GM18909 (cell line): ENCODE results near the gene TEX264.

Source experiments
- ATAC-seq: cut with Tn5 transposase; IDR thresholded peaks from one replicate; pipeline ENCODE4 v1.9.1; 2021; ENCODE audit warnings: mild to moderate bottlenecking; ENCODE audit not compliant: unreplicated experiment, poor library complexity

The TEX264 gene

DNA sequence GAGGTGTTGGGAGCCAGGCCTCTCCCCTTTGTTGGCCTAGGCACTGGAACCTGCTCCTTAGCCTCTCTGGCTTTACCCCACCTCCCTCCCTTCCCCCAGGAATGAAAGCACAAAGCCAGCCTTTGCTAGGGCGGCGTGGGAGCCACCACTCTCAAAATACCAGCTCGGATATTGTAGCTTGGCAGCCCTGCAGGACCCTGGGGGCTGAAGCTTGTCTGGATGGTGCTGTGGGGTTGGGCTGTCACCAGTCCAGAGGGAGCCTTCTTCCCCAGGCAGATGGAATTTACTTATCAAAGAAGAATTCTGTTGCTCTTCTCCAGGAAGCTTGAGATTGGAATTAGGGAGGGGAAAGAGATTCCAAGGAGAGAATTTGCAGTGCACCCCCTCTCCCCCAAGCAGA is 20.9 kb downstream of the TEX264 start:
- no peak for ATAC-seq

GRCh38 chr3:51692980-51693395 is 21.9 kb downstream of the TEX264 start:
- no peak for ATAC-seq

- ATAC-seq, result no peak
These were observed 25.9 kb downstream of the TEX264 start for GRCh38 chr3:51696954-51697353.

DNA sequence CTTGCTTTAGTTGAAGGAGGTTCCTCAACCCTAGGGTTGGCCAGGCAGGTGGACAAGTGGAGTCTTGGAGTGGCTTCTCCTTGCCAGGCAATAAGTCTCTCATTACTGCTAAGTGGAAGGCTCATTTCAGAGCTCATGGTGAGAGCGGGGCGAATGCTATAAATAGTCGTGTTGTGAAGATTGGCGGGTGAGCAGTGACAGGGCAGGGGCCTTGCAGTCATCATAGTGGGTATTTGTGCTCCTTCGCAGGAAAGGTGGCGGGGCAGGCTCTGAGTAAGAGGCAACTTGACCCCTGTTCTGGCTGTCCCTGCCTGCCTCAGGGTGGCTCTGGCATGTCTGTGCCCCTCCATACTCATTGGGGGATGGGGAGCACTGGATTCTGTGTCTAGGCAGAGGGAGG is 27.2 kb downstream of the TEX264 start:
- ATAC-seq, result no peak

- no peak for ATAC-seq
These were observed 29.4 kb downstream of the TEX264 start for GRCh38 chr3:51700403-51700802.

- no peak for ATAC-seq
These were observed 31.1 kb downstream of the TEX264 start for GRCh38 chr3:51702156-51702555.

GRCh38 chr3:51703068-51703760 is 32.2 kb downstream of the TEX264 start:
- no peak for ATAC-seq

DNA sequence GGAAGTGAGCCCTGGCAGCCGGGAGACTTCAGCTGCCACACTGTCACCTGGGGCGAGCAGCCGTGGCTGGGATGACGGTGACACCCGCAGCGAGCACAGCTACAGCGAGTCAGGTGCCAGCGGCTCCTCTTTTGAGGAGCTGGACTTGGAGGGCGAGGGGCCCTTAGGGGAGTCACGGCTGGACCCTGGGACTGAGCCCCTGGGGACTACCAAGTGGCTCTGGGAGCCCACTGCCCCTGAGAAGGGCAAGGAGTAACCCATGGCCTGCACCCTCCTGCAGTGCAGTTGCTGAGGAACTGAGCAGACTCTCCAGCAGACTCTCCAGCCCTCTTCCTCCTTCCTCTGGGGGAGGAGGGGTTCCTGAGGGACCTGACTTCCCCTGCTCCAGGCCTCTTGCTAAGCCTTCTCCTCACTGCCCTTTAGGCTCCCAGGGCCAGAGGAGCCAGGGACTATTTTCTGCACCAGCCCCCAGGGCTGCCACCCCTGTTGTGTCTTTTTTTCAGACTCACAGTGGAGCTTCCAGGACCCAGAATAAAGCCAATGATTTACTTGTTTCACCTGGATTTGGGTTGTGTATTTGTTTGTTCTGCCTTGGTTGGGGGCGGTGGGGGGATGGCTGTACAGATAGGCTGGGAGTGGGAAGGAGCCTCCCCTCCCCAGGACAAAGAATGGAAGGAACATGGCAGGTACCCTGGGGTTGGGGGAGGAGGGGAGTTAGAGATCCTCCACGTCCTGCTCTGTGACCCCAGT is 32.9 kb downstream of the TEX264 start:
- ATAC-seq, result no peak

DNA sequence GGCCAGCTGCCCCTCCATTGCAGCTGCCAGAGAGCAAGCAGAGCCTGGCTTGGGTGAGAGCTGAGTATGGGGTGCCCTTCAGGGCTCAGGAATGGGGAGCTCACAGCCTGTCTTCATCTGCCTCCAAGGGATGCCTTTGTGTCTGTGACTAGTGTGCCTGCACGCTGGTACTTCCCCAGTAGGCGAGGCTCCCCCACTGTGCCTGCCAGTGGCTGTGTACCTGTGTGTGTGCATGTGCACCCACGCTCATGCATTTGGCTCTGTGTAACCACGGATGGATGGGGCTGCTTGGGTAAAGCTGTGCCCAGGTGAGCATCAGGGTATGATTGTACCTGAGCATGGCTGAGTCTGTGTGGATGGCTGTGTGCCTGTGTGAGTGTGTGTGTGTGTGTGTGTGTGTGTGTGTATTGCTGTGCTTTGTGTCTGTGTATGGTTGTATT is 33.5 kb downstream of the TEX264 start:
- no peak for ATAC-seq

DNA sequence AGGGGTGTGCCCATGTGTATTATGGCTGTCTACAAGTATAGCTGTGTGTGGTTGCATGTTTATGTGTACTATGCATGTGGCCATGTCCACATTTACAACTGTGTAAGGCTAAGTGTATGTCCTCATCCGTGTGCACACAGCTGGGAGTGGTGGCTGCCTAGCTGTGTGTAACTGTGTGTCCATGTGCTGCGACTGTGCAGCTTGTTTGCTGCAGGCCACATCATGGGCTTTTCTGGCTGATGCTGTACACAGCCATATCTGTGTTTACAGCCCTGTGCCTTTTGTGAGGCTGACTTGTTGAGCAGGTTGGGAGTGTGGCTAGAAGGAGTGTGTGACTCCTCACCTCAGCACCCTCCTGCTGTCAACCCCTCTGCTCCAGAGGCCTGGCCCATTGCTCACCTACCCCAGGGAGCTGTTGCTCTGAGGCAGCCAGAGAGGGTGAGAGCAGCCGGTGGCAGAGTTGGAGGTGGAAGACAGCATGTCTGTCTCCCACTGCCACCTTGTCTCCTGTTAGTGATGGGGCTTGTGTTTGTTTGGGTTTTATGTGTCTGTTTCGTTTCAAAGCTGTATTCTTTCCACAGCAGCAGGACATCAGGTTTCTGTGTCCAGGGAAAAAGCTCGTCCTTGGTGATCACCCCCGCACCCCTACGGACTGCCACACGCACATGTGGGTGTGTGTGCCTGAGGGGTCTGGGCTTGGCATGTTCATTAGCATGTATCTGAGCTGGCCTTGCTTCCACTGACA is 34.4 kb downstream of the TEX264 start:
- no peak for ATAC-seq

- ATAC-seq, result no peak
These were observed 35.0 kb downstream of the TEX264 start for GRCh38 chr3:51706021-51706485.

DNA sequence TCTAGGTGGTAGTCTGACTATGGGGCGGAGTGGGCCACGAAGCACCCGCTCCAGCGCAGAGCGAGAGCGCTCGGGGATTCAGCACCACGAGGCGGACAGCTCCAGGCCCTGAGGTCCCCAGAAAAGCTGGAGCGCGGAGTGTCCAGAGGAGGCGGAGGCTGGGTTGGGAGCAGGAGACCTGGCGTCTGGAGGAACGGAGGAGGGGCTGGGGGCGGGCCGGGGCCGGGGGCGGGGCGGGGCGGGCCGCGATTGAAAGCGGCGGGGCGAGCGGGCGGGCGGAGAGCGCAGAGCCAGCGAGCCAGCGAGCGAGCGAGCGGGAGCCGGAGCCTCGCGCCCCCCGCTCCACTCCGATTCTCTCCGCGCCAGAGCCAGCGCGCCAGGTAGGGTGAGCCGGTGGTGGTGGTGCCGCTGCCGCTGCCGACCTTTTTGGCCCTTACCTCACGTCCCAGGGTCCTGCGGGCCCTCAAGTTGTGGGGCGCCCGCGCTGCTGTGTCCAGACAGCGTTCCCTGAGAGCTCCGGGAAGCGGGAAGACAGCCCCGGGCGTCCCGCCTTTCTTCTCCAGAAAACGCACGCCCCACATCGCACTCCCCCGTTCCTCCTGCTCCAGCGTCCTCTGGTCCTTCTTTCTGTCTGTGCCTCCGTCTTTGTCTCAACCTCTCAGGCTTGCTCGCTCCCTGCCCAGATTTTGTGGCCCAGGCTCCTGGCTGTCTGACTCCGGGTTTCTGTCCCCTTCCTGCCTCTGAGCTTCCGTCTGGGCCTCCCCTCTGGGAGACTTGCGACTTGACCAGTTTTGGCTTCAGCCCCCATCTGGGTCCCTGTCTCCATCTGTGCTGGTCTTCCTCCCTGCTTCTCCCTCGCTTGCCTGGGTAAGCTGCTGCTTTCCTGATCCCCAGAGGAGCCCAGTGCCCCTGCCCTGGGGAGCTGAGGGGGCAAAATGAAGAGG is 36.0 kb downstream of the TEX264 start, which contains the start of gene GRM2:
TSS of gene GRM2 (plus strand) at position 281 of the 944 bp plus-strand sequence. CDS start 1,916 bp downstream, outside the sequence.
- ATAC-seq, result no peak

DNA sequence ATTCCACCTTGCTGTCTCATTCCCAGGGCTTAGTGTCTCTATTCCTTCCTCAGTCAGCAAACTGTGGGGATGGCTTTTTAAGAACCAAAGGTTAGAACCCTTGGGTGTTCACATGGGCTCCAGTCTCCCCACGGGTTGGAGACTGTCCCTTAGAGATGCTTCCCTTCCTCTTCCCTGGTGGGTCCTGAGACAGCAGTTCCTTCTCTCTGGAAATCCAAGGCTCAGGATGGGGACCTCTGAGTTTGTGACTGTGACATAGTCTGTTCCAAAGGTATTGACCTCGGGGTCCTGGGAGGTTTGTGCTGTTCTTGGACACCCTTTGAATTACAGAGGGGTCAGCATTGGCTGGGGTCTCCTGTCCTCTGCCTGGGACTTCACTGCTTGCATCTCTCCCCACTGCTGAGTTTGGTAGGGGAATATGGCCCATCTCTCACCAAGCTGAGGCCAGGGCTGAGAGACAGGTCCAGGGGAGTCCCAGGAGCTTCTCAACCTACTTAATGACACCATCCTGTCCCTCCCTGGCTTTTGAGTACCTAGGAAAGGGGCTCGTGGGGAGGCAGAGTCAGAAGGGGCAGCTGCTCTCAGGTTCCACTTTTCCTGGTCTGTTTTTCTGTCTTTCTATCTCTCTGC is 37.3 kb downstream of the TEX264 start:
- no peak for ATAC-seq

DNA sequence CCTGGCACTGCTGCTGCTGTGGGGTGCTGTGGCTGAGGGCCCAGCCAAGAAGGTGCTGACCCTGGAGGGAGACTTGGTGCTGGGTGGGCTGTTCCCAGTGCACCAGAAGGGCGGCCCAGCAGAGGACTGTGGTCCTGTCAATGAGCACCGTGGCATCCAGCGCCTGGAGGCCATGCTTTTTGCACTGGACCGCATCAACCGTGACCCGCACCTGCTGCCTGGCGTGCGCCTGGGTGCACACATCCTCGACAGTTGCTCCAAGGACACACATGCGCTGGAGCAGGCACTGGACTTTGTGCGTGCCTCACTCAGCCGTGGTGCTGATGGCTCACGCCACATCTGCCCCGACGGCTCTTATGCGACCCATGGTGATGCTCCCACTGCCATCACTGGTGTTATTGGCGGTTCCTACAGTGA is 38.0 kb downstream of the TEX264 start:
- ATAC-seq, result no peak

- no peak for ATAC-seq
These were observed 38.6 kb downstream of the TEX264 start for GRCh38 chr3:51709675-51710074.

DNA sequence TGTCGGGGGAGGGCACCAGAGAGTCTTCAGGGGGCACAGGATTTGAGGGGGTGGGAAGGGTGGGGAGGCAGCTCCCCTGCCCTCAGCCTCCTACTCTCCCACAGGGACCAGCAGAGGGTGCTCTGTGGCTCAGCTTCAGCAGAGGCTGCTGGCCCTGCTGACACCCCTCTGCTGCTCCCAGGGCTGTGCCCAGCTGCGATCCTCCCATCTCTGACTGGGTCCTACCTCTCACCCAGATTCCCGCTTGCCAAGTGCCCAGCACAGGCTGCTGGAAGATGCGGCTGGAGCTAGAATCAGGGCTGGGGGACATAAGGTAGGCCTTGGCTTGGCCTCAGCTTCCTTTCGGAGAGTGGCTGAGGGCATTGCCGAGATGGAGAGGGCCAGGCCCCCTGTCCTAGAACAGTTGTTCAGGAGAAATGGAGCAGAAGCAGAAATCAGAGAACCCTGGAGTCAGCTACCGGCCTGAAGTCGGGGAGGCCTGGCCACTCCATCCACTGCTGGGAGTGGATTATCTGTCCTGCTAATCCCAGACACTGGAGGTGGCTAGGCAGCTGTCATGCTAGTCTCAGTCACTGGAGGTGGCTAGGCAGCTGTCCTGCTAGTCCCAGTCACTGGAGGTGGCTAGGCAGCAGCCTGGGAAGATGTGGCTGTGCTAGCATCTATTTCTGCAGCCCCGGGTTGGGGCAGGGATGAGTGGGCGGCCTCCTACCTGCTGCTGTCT is 39.7 kb downstream of the TEX264 start:
- no peak for ATAC-seq

DNA sequence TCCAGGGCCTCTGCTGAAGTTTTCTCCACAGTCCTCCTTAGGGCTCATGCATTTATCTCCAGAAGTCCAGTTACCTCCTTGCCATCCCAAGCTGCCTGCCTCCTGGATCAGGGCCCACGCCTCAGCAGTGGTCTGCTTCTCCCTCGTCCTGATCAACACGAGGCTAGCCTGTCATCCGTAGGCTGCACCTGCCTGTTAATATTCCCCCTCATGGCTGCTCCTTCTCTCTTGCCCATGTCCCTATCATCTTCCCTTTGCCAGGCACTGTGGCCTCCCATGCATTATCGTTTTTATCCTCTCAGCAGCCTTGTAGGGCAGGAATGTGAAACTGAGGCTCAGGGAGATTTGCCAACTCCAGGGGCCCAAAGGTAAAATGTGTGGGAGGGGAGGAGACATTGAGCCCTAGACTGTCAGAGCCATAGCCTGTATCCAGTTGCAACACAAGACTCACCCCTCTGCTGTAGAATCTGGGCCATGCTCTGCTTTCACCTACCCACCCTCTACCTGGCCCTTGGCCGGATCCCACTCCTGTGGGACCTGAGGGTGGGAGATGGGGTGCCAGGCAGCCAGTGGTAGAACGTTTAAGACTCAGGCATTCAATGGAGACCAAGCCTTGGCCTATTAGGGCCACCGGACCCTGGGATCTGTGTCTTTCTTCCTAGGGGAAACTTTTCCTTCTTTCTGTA is 40.4 kb downstream of the TEX264 start:
- ATAC-seq, result no peak

DNA sequence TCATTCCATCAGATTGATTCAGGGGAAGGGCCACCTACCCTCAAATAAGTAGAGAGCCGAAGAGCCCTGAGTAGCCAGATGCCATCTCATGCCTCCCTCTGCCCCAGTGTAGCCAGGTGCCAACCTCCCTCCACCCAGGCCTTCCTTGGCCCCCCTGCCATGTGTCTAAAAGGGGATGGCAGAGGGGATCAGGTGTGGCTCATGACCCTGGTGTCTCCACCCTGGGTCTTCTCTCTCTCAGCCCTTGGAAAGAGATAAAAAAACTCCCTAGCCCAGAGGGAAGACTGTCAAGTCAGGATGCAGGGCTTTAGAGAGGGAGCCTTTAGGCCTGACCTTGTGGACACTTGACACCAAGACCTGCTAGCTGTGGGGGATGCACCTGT is 41.0 kb downstream of the TEX264 start:
- ATAC-seq, result no peak
